ENCODE results near the gene PDE7B.
"Not testable (repeated sequence)": the region's sequence is repeated elsewhere in the genome, so short reads cannot be mapped to it uniquely, and the experiment has no call there.

The PDE7B gene

GRCh38 chr6:136189104-136189503, 337.6 kb downstream of the PDE7B start:
- no peak for DNase-seq (ENCODE audit: low read depth)

GRCh38 chr6:136191606-136192312, 340.3 kb downstream of the PDE7B start:
- no peak for DNase-seq (ENCODE audit: low read depth)

- no peak for DNase-seq (ENCODE audit: low read depth)
Observed at GRCh38 chr6:136192902-136193301, 341.4 kb downstream of the PDE7B start.

GRCh38 chr6:136201732-136202131, 350.2 kb downstream of the PDE7B start:
- no peak for DNase-seq (ENCODE audit: low read depth)

GRCh38 chr6:136208783-136209182, 357.3 kb downstream of the PDE7B start:
- DNase-seq (ENCODE audit: low read depth): no peak

- no peak for DNase-seq (ENCODE audit: low read depth)
Observed at GRCh38 chr6:136209496-136209895, 358.0 kb downstream of the PDE7B start.

- no peak for DNase-seq (ENCODE audit: low read depth)
Observed at GRCh38 chr6:136210398-136211165, 359.1 kb downstream of the PDE7B start.

GRCh38 chr6:136212608-136213007, 361.1 kb downstream of the PDE7B start:
- no peak for DNase-seq (ENCODE audit: low read depth)

- no peak for DNase-seq (ENCODE audit: low read depth)
Observed at GRCh38 chr6:136213012-136213539, 361.6 kb downstream of the PDE7B start.

GRCh38 chr6:136213853-136214252, 362.4 kb downstream of the PDE7B start:
- DNase-seq (ENCODE audit: low read depth): no peak

- no peak for DNase-seq (ENCODE audit: low read depth)
Observed at GRCh38 chr6:136216503-136217401, 365.3 kb downstream of the PDE7B start.

- not testable (repeated sequence) for DNase-seq (ENCODE audit: low read depth)
Observed at GRCh38 chr6:136224974-136225373, 373.5 kb downstream of the PDE7B start.

GRCh38 chr6:136225496-136225895, 374.0 kb downstream of the PDE7B start:
- peak; percentile 6 for DNase-seq (ENCODE audit: low read depth)

GRCh38 chr6:136226027-136226673, 374.6 kb downstream of the PDE7B start:
- peak; percentile 22 for DNase-seq (ENCODE audit: low read depth)

- DNase-seq (ENCODE audit: low read depth): no peak
Observed at GRCh38 chr6:136226674-136227377, 375.3 kb downstream of the PDE7B start.

GRCh38 chr6:136228814-136229213, 377.3 kb downstream of the PDE7B start:
- DNase-seq (ENCODE audit: low read depth): no peak

GRCh38 chr6:136230219-136230853, 378.8 kb downstream of the PDE7B start:
- DNase-seq (ENCODE audit: low read depth): no peak

GRCh38 chr6:136232701-136233100, 381.2 kb downstream of the PDE7B start:
- no peak for DNase-seq (ENCODE audit: low read depth)

- DNase-seq (ENCODE audit: low read depth): no peak
Observed at GRCh38 chr6:136235233-136235564, 383.7 kb downstream of the PDE7B start.

- no peak for DNase-seq (ENCODE audit: low read depth)
Observed at GRCh38 chr6:136236466-136237293, 385.2 kb downstream of the PDE7B start.
